K562 (cell line): Measurements from ENCODE around the gene KRT4.

ENCODE experiments used
- MAX ChIP-seq: sonication (generic); formaldehyde crosslinking; IDR thresholded peaks from 2 replicates; pipeline ENCODE4 v1.9.0; 2022; ENCODE audit warnings: mild to moderate bottlenecking, missing genetic modification reagents
- NCOR1 ChIP-seq: fragments of 450-650 bp; IDR thresholded peaks from 2 replicates; pipeline ENCODE4 v1.6.1; 2016; ENCODE audit warnings: mild to moderate bottlenecking, moderate library complexity
- NR2C2 ChIP-seq, 2 experiments: fragments of 200-800 bp in 1 of 2; sonication (Bioruptor generic) in 1 of 2; sonication (generic) in 1 of 2; formaldehyde crosslinking in 1 of 2; IDR thresholded peaks; 2 replicates each; pipeline versions ENCODE4 v1.6.1 to v1.8.0; 2016 to 2022; ENCODE audit warnings: mild to moderate bottlenecking in 1 of 2, missing compliant biosample characterization in 1 of 2, missing genetic modification characterization in 1 of 2, missing genetic modification reagents in 1 of 2
- POLR2A ChIP-seq: fragments of 450-650 bp; conservative IDR thresholded peaks from 2 replicates; pipeline ENCODE4 v1.6.1; 2016
- POLR2AphosphoS5 ChIP-seq: IDR thresholded peaks from 2 replicates; pipeline ENCODE4 v1.6.1; 2011; ENCODE audit warnings: mild to moderate bottlenecking, low read depth, low read length, moderate library complexity; ENCODE audit not compliant: control insufficient read depth, insufficient read depth
- SIN3A ChIP-seq, 2 experiments: fragments of 150-350 bp in 1 of 2; IDR thresholded peaks; 2 replicates each; pipeline ENCODE4 v1.6.1; 2011 to 2016; ENCODE audit warnings: borderline replicate concordance in 2 of 2, low read depth in 2 of 2, low read length in 2 of 2, mild to moderate bottlenecking in 2 of 2, moderate library complexity in 2 of 2; ENCODE audit not compliant: control insufficient read depth in 1 of 2
- SMAD4 ChIP-seq: fragments of 250-450 bp; sonication (Bioruptor Pico); conservative IDR thresholded peaks from 2 replicates; pipeline ENCODE4 v1.8.0; 2021; ENCODE audit warnings: inconsistent platforms, mild to moderate bottlenecking, moderate library complexity
- SMC3 ChIP-seq: conservative IDR thresholded peaks from 2 replicates; pipeline ENCODE4 v1.6.1; 2011; ENCODE audit warnings: low read depth, low read length, improper control_type of control experiment; ENCODE audit not compliant: insufficient read depth
- SP1 ChIP-seq: sonication (generic); formaldehyde crosslinking; IDR thresholded peaks from 2 replicates; pipeline ENCODE4 v1.8.1; 2022; ENCODE audit warnings: mild to moderate bottlenecking, missing genetic modification reagents
- ZBTB7A ChIP-seq: IDR thresholded peaks from 2 replicates; pipeline ENCODE4 v1.6.1; 2011; ENCODE audit warnings: low read depth, mild to moderate bottlenecking, low read length, moderate library complexity, borderline replicate concordance; ENCODE audit not compliant: control insufficient read depth
- ZNF140 ChIP-seq: fragments of 250-450 bp; sonication (Bioruptor Pico); IDR thresholded peaks from 2 replicates; pipeline ENCODE4 v1.8.0; 2021; ENCODE audit warnings: moderate library complexity, mild to moderate bottlenecking, inconsistent platforms
- ZNF764 ChIP-seq: fragments of 250-450 bp; sonication (Bioruptor Pico); IDR thresholded peaks from 2 replicates; pipeline ENCODE4 v1.4.0; 2020; ENCODE audit warnings: low read depth, mild to moderate bottlenecking, moderate library complexity
- TF ChIP-seq, protein P1 (sequence below), 3 experiments: IDR thresholded peaks in 2 of 3; conservative IDR thresholded peaks in 1 of 3; 2 replicates each; pipeline ENCODE4 v1.5.1; 2011 to 2012; ENCODE audit warnings: low read length in 3 of 3, mild to moderate bottlenecking in 3 of 3, control low read depth in 2 of 3, improper control_type of control experiment in 1 of 3, inconsistent platforms in 1 of 3, low read depth in 1 of 3, mixed read lengths in 1 of 3, moderate library complexity in 1 of 3; ENCODE audit not compliant: insufficient read depth in 2 of 3

- TF ChIP-seq MAX (CRISPR knock-in tag): no peak
- TF ChIP-seq NCOR1: no peak
- no peak for TF ChIP-seq ZNF140 (CRISPR knock-in tag)
- TF ChIP-seq SIN3A (IDR thresholded peaks at IDR 0.05; ENCODE audit: borderline replicate concordance in 2 of 2, control insufficient read depth in 1 of 2, low read depth in 2 of 2, low read length in 2 of 2): no peak
- no peak for TF ChIP-seq NR2C2 (CRISPR knock-in tag; IDR thresholded peaks at IDR 0.05)
- TF ChIP-seq NR2C2 (tag; IDR thresholded peaks at IDR 0.05): no peak
- TF ChIP-seq, protein P1, sequence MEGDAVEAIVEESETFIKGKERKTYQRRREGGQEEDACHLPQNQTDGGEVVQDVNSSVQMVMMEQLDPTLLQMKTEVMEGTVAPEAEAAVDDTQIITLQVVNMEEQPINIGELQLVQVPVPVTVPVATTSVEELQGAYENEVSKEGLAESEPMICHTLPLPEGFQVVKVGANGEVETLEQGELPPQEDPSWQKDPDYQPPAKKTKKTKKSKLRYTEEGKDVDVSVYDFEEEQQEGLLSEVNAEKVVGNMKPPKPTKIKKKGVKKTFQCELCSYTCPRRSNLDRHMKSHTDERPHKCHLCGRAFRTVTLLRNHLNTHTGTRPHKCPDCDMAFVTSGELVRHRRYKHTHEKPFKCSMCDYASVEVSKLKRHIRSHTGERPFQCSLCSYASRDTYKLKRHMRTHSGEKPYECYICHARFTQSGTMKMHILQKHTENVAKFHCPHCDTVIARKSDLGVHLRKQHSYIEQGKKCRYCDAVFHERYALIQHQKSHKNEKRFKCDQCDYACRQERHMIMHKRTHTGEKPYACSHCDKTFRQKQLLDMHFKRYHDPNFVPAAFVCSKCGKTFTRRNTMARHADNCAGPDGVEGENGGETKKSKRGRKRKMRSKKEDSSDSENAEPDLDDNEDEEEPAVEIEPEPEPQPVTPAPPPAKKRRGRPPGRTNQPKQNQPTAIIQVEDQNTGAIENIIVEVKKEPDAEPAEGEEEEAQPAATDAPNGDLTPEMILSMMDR (IDR thresholded peaks at IDR 0.05 in 2 of 3, conservative IDR thresholded peaks at IDR 0.05 in 1 of 3; ENCODE audit: insufficient read depth in 2 of 3, low read depth in 1 of 3, low read length in 3 of 3): no peak
- TF ChIP-seq SMAD4 (CRISPR knock-in tag): no peak
- TF ChIP-seq POLR2A: no peak
- TF ChIP-seq SP1: no peak
- no peak for TF ChIP-seq ZNF764 (CRISPR knock-in tag)
- no peak for TF ChIP-seq POLR2AphosphoS5
- no peak for TF ChIP-seq SMC3
- no peak for TF ChIP-seq ZBTB7A
These were observed 14.7 kb upstream of the KRT4 start for GRCh38 chr12:52828591-52829021.
